ENCODE data around the gene FGF2. TPM values are rescaled to one million over a fixed set of nuclear protein-coding genes. Genes with fewer than 3 reads are reported as not detected.

FGF2 gene
- total RNA-seq, 1 donor from 2014 or later = 17.8 TPM

- Mint-ChIP-seq H3K27ac (no peak overlapping the region), H3K36me3 (ENCODE audit: low read depth) (peaks cover 30% of the 10 kb centered on the region), H3K4me1 (ENCODE audit: low read depth) (peaks cover 10% of the 10 kb centered on the region), H3K9me3 (no peaks in the 10 kb centered on the region), H3K4me3 (no peak overlapping the region), H3K27me3 (ENCODE audit: insufficient read depth) (no peaks in the 10 kb centered on the region)
- intact Hi-C loops (cut with micrococcal nuclease) = no loop called here
- DNase-seq (ENCODE audit: low spot score) = no peak
Observed at GRCh38 chr4:122911588-122911987, 85.0 kb downstream of the FGF2 start.

DNA sequence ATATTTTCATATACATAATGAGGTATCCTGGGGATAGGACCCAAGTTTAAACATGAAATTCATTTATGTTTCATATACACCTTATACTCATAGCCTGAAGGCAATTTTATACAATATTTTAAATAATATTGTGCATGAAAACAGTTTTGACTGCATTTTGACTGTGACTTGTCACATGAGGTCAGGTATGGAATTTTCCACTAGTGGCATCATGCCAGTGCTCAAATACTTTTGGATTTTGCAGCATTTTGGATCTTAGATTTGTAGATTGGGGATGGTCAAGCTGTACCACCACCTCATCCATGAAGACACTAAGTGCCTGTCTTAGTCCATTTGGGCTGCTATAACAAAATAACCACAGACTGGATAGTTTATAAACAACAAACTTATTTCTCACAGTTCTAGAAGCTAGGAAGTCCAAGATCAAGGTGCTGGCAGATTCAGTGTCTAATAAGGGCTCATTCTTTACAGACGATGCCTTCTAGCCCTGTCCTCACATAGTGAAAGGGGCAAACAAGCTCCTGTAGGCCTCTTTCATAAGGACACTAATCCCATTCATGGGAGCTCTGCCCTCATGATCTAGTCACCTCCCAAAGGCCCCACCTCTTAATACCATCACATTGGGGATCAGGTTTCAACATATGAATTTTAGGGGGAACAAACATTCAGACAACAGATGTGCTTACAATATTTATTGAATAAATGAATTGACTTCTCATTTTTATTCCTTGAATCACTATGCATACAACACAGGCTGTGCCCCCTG, 86.4 kb downstream of the FGF2 start:
- DNase-seq (ENCODE audit: low spot score) = no peak
- no peaks in the 10 kb centered on the region for H3K27me3 Mint-ChIP-seq (ENCODE audit: insufficient read depth)
- no peak overlapping the region for H3K27ac Mint-ChIP-seq
- intact Hi-C loops (cut with micrococcal nuclease) = no loop called here
- H3K4me1 Mint-ChIP-seq (ENCODE audit: low read depth) = peaks cover 10% of the 10 kb centered on the region
- peaks cover 32% of the 10 kb centered on the region for H3K36me3 Mint-ChIP-seq (ENCODE audit: low read depth)
- H3K9me3 Mint-ChIP-seq = no peaks in the 10 kb centered on the region
- no peak overlapping the region for H3K4me3 Mint-ChIP-seq

GRCh38 chr4:122914292-122914904, 87.8 kb downstream of the FGF2 start:
- no peaks in the 10 kb centered on the region for H3K27me3 Mint-ChIP-seq (ENCODE audit: insufficient read depth)
- H3K9me3 Mint-ChIP-seq = no peaks in the 10 kb centered on the region
- no peak overlapping the region for H3K4me3 Mint-ChIP-seq
- no peak for DNase-seq (ENCODE audit: low spot score)
- intact Hi-C loops (cut with micrococcal nuclease) = no loop called here
- peaks cover 10% of the 10 kb centered on the region for H3K4me1 Mint-ChIP-seq (ENCODE audit: low read depth)
- H3K27ac Mint-ChIP-seq = no peak overlapping the region
- H3K36me3 Mint-ChIP-seq (ENCODE audit: low read depth) = peaks cover 27% of the 10 kb centered on the region

DNA sequence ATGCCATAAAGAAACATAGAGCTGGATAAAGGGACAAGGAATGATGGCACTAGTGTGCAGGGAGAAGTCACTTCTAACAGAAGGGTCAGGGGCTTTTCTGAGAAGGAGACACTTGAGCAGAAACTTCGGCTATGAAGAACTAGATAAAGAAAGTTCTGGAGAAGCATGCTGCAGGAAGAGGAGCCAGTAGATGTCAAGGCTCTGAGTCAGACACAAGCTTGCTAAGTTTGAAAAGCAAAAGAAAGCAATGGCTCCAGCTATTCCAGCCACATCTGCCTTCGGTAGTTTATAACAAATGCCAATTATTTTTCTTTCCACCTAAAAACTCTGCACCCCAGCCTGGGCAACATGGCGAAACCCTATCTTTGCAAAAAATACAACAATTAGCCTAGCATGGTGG, 88.3 kb downstream of the FGF2 start:
- DNase-seq (ENCODE audit: low spot score) = no peak
- Mint-ChIP-seq H3K9me3 (no peaks in the 10 kb centered on the region), H3K27ac (no peak overlapping the region), H3K27me3 (ENCODE audit: insufficient read depth) (no peaks in the 10 kb centered on the region), H3K4me1 (ENCODE audit: low read depth) (peaks cover 14% of the 10 kb centered on the region), H3K36me3 (ENCODE audit: low read depth) (peaks cover 25% of the 10 kb centered on the region), H3K4me3 (no peak overlapping the region)
- intact Hi-C loops (cut with micrococcal nuclease) = no loop called here

DNA sequence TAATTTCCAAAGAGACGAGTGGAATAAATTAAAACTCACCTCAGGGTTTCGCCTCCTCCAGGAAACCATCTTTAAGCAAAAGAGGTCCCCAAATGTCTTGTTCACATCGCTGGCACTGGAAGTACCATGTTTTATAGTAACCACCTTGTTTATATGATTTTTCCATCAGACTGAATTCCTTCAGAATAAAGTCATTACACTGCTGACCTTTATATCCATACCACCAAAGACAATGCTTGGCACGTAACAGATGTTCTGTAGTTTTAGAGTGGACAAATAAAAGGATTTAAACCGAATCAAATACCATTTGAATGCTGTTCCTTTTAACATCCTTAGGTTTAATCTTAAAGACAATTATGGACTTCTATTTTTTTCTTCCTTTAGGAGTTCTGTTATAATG, 91.1 kb downstream of the FGF2 start:
- Mint-ChIP-seq H3K9me3 (no peaks in the 10 kb centered on the region), H3K4me1 (ENCODE audit: low read depth) (peaks cover 16% of the 10 kb centered on the region), H3K27me3 (ENCODE audit: insufficient read depth) (no peaks in the 10 kb centered on the region), H3K27ac (no peak overlapping the region), H3K4me3 (no peak overlapping the region), H3K36me3 (ENCODE audit: low read depth) (peaks cover 13% of the 10 kb centered on the region)
- DNase-seq (ENCODE audit: low spot score) = no peak
- intact Hi-C loops (cut with micrococcal nuclease) = no loop called here

- Mint-ChIP-seq H3K4me1 (ENCODE audit: low read depth) (peaks cover 16% of the 10 kb centered on the region), H3K4me3 (peak overlapping the region; percentile 77), H3K27me3 (ENCODE audit: insufficient read depth) (no peaks in the 10 kb centered on the region), H3K27ac (no peak overlapping the region), H3K9me3 (no peaks in the 10 kb centered on the region), H3K36me3 (ENCODE audit: low read depth) (peaks cover 8% of the 10 kb centered on the region)
- no peak for DNase-seq (ENCODE audit: low spot score)
- intact Hi-C loops (cut with micrococcal nuclease) = loop anchor here (5.0 to 10.0 kb wide), 6 partner anchors 303 to 752 kb away; partner anchors contain the start of genes IL2 and SPRY1
Observed at GRCh38 chr4:122920473-122920872, 93.8 kb downstream of the FGF2 start.

DNA sequence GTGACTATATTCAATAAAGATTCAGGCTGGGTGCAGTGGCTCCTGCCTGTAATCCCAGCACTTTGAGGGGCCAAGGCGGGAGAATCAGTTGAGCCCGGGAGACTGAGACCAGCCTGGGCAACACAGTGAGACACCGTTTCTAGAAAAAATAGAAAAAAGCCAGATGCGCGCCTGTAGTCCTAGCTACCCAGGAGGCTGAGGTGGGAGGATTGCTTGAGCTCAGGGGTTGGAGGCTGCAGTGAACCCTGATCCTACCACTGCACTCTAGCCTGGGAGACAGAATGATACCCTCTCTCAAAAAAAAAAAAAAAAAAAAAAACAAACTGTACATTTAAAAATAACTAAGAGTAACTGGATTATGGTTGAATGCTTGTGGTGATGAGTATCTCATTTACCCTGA, 94.7 kb downstream of the FGF2 start:
- H3K9me3 Mint-ChIP-seq = no peaks in the 10 kb centered on the region
- intact Hi-C loops (cut with micrococcal nuclease) = loop anchor here (5.0 to 10.0 kb wide), 6 partner anchors 304 to 751 kb away; partner anchors contain the start of genes IL2 and SPRY1
- peaks cover 16% of the 10 kb centered on the region for H3K4me1 Mint-ChIP-seq (ENCODE audit: low read depth)
- H3K27ac Mint-ChIP-seq = no peak overlapping the region
- no peak for DNase-seq (ENCODE audit: low spot score)
- peaks cover 6% of the 10 kb centered on the region for H3K36me3 Mint-ChIP-seq (ENCODE audit: low read depth)
- H3K27me3 Mint-ChIP-seq (ENCODE audit: insufficient read depth) = no peaks in the 10 kb centered on the region
- peak overlapping the region; percentile 77 for H3K4me3 Mint-ChIP-seq

- Mint-ChIP-seq H3K9me3 (no peaks in the 10 kb centered on the region), H3K4me1 (ENCODE audit: low read depth) (peaks cover 16% of the 10 kb centered on the region), H3K4me3 (no peak within 1 kb of the TSS), H3K36me3 (ENCODE audit: low read depth) (no peaks in the 10 kb centered on the region), H3K27ac (peak within 1 kb of the TSS; percentile 96), H3K27me3 (ENCODE audit: insufficient read depth) (no peaks in the 10 kb centered on the region)
- intact Hi-C loops (cut with micrococcal nuclease) = loop anchor here (1.0 to 10.0 kb wide), 12 partner anchors 108 to 1097 kb away; partner anchors contain the start of genes BLTP1, IL2 and SPRY1
- peak; percentile 38 for DNase-seq (ENCODE audit: low spot score)
Observed at GRCh38 chr4:122921971-122922876, 95.6 kb downstream of the FGF2 start, which contains the start of gene NUDT6. TSS of gene NUDT6 (minus strand) at chr4:122922597. CDS start at chr4:122922572, 25 bp downstream.

- peak; percentile 90 for DNase-seq (ENCODE audit: low spot score)
- Mint-ChIP-seq H3K4me1 (ENCODE audit: low read depth) (peaks cover 16% of the 10 kb centered on the region), H3K27ac (peak overlapping the region; percentile 96), H3K4me3 (no peak overlapping the region), H3K27me3 (ENCODE audit: insufficient read depth) (no peaks in the 10 kb centered on the region), H3K9me3 (no peaks in the 10 kb centered on the region), H3K36me3 (ENCODE audit: low read depth) (no peaks in the 10 kb centered on the region)
- intact Hi-C loops (cut with micrococcal nuclease) = loop anchor here (1.0 to 10.0 kb wide), 17 partner anchors 95 to 1098 kb away; partner anchors contain the start of genes BBS12, BLTP1, IL2 and SPRY1
Observed at GRCh38 chr4:122922877-122923511, 96.4 kb downstream of the FGF2 start.

DNA sequence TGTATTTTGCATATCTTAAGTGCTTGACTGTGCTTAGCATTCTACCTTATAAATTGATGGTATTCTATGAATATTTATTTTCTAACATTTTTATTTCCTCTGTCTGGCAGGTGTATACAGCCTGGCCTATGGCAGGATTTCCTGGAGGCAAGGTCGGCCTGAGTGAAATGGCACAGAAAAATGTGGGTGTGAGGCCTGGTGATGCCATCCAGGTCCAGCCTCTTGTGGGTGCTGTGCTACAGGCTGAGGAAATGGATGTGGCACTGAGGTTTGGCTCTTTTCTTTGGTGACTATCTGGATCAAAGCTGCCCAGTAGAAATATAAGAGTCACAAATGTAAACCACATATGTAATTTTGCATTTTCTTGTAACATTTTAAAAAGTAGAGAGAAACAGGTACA, 102.3 kb downstream of the FGF2 start:
- intact Hi-C loops (cut with micrococcal nuclease) = loop anchor here (10.0 kb wide), 1 partner anchor 604 kb away; no protein-coding TSS in a partner anchor
- Mint-ChIP-seq H3K36me3 (ENCODE audit: low read depth) (peaks cover 5% of the 10 kb centered on the region), H3K27me3 (ENCODE audit: insufficient read depth) (no peaks in the 10 kb centered on the region), H3K4me1 (ENCODE audit: low read depth) (peaks cover 16% of the 10 kb centered on the region), H3K9me3 (no peaks in the 10 kb centered on the region), H3K27ac (no peak overlapping the region), H3K4me3 (no peak overlapping the region)
- no peak for DNase-seq (ENCODE audit: low spot score)

- Mint-ChIP-seq H3K36me3 (ENCODE audit: low read depth) (peaks cover 18% of the 10 kb centered on the region), H3K27me3 (ENCODE audit: insufficient read depth) (no peaks in the 10 kb centered on the region)
- intact Hi-C loops (cut with micrococcal nuclease) = loop anchor here (1.0 to 5.0 kb wide), 3 partner anchors 329 to 1029 kb away; no protein-coding TSS in a partner anchor
Observed at GRCh38 chr4:122930862-122931261, 104.2 kb downstream of the FGF2 start.

GRCh38 chr4:122932763-122933162, 106.1 kb downstream of the FGF2 start:
- Mint-ChIP-seq H3K27me3 (ENCODE audit: insufficient read depth) (no peaks in the 10 kb centered on the region), H3K9me3 (no peaks in the 10 kb centered on the region), H3K4me1 (ENCODE audit: low read depth) (peaks cover 31% of the 10 kb centered on the region), H3K27ac (no peak overlapping the region), H3K4me3 (no peak overlapping the region), H3K36me3 (ENCODE audit: low read depth) (peaks cover 25% of the 10 kb centered on the region)
- no peak for DNase-seq (ENCODE audit: low spot score)
- intact Hi-C loops (cut with micrococcal nuclease) = loop anchor here (5.0 kb wide), 1 partner anchor 1030 kb away; no protein-coding TSS in a partner anchor

More at GRCh38 chr4:122930862-122931261, 104.2 kb downstream of the FGF2 start:
- H3K27ac Mint-ChIP-seq = no peak overlapping the region
- peaks cover 31% of the 10 kb centered on the region for H3K4me1 Mint-ChIP-seq (ENCODE audit: low read depth)
- no peak overlapping the region for H3K4me3 Mint-ChIP-seq
- no peak for DNase-seq (ENCODE audit: low spot score)
- no peaks in the 10 kb centered on the region for H3K9me3 Mint-ChIP-seq

All from activated T-helper 1 cell treated with anti-CD3 and anti-CD28 coated beads, Interleukin-12 subunit alpha, Interleukin-12 subunit beta, Interleukin-2, Interleukin-4 antibody, amounts not matched to agents 30 ng/mL and 10 ng/mL and 1 ng/mL, durations not matched to agents 14 hours and 24 hours and 36 hours (primary cell).